ENCODE data around the gene SRCIN1.

SRCIN1 gene

DNA sequence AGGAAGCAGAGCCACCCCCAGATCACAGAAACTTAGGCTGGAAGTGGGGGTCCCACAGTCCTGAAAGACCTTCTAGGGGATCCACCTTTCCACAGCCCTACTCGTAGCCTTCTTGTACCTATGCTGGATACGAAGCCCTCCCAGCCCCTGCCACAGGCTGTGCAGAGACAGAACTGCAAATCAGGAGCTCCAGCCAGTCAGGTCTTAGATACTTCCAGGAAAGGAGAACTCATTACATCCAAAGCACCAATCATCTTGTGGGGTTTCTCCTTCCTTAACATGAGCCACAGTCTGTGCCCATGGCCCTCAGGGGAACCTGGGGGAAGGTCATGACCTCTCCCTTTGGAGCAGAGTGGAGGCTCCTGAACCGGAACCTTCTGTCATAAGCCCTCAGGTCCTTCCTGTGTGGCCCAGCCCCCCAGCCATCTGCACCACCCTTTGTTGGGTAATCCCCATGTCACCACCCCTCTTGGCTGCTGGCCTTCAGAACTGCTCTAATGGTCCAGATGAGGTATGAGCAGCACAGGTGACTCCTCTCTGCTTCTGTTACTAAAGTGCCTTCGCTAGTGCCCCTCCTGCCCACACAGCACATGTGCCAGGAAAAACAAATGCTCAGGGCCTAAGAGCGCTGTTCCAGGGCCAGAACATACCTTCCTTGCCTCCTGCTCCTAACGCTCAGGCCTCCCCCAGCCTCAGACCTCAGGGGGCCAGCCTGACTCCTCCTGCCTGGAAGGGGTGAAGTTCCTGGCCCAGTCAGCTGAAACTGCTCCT, 14.6 kb downstream of the SRCIN1 start:
- no peak overlapping the region for H3K9ac ChIP-seq (ENCODE audit: low read length)
- peaks cover 5% of the 10 kb centered on the region for H3K4me1 ChIP-seq (ENCODE audit: control insufficient read depth, insufficient read depth, low read length)
- peaks cover 32% of the 10 kb centered on the region for H3K27me3 ChIP-seq (ENCODE audit: control insufficient read depth, insufficient read depth, low read length)
- no peaks in the 10 kb centered on the region for H3K9me3 ChIP-seq (ENCODE audit: control insufficient read depth, low read length)
- H3K4me3 ChIP-seq (ENCODE audit: low read length) = no peak overlapping the region
- no peaks in the 10 kb centered on the region for H3K36me3 ChIP-seq (ENCODE audit: control insufficient read depth, insufficient read depth, low read length)

DNA sequence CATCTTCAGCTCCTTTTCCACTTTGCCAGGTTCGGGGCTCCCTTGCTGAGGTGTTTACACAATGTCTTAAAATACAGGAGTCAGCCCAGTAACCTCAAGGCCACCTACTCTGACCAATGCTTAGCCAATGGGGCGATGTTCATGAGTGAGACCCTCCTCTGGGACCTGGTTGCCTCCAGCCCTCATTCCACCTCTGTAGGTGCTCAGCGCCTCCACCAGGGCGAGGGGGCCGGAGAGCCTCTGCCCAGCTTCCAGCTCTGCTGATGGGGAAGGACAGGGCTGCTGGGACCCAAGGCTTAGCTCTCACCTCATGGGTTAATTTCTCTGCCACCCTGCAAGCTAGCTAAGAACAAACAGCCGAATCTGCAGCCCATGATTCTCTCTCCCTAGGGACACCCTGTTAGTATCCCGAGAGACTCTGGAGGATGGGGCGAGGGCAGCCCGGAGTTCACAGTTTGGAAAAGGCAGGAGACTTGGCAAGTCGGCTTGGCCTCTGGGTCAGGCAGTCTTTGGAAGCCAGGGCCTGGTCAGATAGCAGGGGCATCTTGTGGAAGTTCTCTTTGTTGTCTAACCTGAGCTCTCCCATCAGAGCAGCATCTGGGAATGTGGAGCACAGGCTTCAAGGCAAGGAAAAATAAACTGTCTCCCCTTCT, 16.2 kb downstream of the SRCIN1 start:
- peaks cover 42% of the 10 kb centered on the region for H3K27me3 ChIP-seq (ENCODE audit: control insufficient read depth, insufficient read depth, low read length)
- no peak overlapping the region for H3K4me3 ChIP-seq (ENCODE audit: low read length)
- no peaks in the 10 kb centered on the region for H3K36me3 ChIP-seq (ENCODE audit: control insufficient read depth, insufficient read depth, low read length)
- H3K4me1 ChIP-seq (ENCODE audit: control insufficient read depth, insufficient read depth, low read length) = peaks cover 14% of the 10 kb centered on the region
- no peak overlapping the region for H3K9ac ChIP-seq (ENCODE audit: low read length)
- no peaks in the 10 kb centered on the region for H3K9me3 ChIP-seq (ENCODE audit: control insufficient read depth, low read length)

DNA sequence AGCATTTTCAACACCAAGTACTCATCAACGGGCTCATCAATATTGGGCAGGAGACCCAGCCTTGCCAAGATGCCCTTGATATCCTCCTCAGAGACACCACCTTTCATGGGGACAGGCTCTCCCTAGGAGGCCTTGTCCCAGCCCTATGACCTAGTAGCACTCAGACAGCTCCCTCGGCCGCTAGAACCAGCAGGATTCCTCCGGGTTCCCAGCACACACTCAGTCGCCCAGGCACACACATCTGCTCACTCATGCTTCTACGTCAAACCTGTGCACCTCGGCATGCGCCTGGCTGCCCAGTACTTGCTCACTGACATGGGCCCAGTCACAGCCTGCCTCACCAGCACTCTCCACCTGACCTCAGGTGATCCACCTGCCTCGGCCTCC, 17.0 kb downstream of the SRCIN1 start:
- Histone ChIP-seq H3K9ac (ENCODE audit: low read length) (no peak overlapping the region), H3K9me3 (ENCODE audit: control insufficient read depth, low read length) (no peaks in the 10 kb centered on the region), H3K27me3 (ENCODE audit: control insufficient read depth, insufficient read depth, low read length) (peaks cover 44% of the 10 kb centered on the region), H3K36me3 (ENCODE audit: control insufficient read depth, insufficient read depth, low read length) (no peaks in the 10 kb centered on the region), H3K4me3 (ENCODE audit: low read length) (no peak overlapping the region), H3K4me1 (ENCODE audit: control insufficient read depth, insufficient read depth, low read length) (peaks cover 22% of the 10 kb centered on the region)

DNA sequence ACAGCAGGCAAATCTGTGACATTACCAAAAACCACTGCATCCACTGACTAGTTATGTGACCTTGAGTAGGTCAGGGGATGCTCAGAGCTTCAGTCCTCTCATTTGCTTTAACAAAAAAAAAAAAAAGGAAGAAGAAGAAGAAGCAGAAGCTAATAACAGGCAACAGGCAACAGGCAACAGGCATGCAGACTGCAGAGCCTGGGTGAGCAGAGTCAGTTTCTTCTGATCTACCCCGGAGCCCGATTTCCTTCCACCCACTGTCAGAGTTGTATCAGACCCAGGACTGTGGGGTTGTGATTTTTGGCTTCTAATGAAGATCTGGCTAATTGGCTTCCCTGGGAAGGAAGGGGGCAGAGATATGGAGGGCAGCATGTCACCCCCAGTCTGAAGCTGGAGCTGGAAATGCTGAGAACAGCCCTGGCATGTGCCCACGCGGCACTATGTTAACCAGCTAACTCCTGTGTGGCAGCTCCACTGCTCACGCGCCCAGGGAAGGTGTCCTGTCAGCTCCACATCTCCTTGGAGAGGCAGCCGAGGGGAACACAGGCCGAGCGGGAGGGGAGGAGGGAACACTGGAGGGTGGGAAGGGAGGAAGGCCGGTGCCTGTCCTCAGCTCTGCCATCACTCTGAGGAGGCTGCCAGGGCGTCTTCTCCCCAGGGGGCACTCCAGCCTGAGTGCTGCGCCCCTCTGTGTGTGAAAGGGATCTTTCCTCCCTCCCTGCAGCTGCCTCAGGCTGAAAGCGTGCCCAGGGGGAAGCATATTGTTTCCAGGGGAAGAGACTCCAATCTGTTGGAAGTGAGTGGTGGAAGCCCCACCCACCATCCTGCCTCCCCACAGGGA, 17.6 kb downstream of the SRCIN1 start:
- Histone ChIP-seq H3K27me3 (ENCODE audit: control insufficient read depth, insufficient read depth, low read length) (peaks cover 46% of the 10 kb centered on the region), H3K9ac (ENCODE audit: low read length) (no peak overlapping the region), H3K9me3 (ENCODE audit: control insufficient read depth, low read length) (no peaks in the 10 kb centered on the region), H3K4me3 (ENCODE audit: low read length) (no peak overlapping the region), H3K36me3 (ENCODE audit: control insufficient read depth, insufficient read depth, low read length) (no peaks in the 10 kb centered on the region), H3K4me1 (ENCODE audit: control insufficient read depth, insufficient read depth, low read length) (peaks cover 22% of the 10 kb centered on the region)

DNA sequence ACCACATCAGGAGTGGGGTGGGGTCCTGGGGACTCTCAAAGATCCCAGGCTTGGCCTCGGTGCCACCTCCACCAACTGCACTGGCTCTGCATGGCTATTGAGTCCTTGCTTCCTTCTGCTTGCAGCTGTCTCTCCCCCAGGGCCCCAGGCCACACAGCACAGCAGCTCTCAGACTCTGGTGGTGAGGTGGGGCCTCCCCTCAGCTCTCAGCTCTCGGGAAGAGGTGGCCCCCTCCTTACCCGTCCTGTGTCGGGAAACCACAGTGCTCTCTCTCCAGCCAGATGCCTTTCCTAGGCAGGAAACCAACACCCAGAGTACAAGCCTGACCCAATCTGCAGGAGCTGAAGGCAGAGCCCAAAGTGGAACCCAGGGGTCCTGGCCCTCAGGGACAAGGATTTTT, 18.5 kb downstream of the SRCIN1 start:
- H3K36me3 ChIP-seq (ENCODE audit: control insufficient read depth, insufficient read depth, low read length) = no peaks in the 10 kb centered on the region
- peaks cover 48% of the 10 kb centered on the region for H3K27me3 ChIP-seq (ENCODE audit: control insufficient read depth, insufficient read depth, low read length)
- no peak overlapping the region for H3K9ac ChIP-seq (ENCODE audit: low read length)
- peaks cover 22% of the 10 kb centered on the region for H3K4me1 ChIP-seq (ENCODE audit: control insufficient read depth, insufficient read depth, low read length)
- H3K9me3 ChIP-seq (ENCODE audit: control insufficient read depth, low read length) = no peaks in the 10 kb centered on the region
- H3K4me3 ChIP-seq (ENCODE audit: low read length) = no peak overlapping the region

DNA sequence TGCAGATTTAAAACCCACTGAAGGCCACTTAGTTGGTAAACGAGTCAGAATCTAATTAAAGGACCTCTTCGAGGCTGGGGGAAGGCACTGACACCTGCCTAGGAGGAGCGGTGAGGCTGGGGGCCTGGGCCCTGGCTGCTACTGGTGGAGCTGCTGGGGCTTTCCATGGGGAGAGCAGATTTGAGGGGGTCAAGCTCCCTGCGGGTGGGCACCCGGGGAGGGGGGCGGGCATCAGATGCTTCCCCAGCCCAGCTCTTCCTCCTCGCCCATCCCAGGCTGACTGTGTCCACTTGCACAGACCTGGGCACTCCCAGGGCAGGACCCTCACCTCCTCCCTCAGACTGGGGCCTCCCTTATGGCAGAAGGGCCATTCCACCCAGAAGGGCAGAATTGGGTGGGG, 19.0 kb downstream of the SRCIN1 start:
- Histone ChIP-seq H3K4me1 (ENCODE audit: control insufficient read depth, insufficient read depth, low read length) (peaks cover 22% of the 10 kb centered on the region), H3K27me3 (ENCODE audit: control insufficient read depth, insufficient read depth, low read length) (peaks cover 52% of the 10 kb centered on the region), H3K4me3 (ENCODE audit: low read length) (no peak overlapping the region), H3K9ac (ENCODE audit: low read length) (no peak overlapping the region), H3K9me3 (ENCODE audit: control insufficient read depth, low read length) (no peaks in the 10 kb centered on the region), H3K36me3 (ENCODE audit: control insufficient read depth, insufficient read depth, low read length) (no peaks in the 10 kb centered on the region)

DNA sequence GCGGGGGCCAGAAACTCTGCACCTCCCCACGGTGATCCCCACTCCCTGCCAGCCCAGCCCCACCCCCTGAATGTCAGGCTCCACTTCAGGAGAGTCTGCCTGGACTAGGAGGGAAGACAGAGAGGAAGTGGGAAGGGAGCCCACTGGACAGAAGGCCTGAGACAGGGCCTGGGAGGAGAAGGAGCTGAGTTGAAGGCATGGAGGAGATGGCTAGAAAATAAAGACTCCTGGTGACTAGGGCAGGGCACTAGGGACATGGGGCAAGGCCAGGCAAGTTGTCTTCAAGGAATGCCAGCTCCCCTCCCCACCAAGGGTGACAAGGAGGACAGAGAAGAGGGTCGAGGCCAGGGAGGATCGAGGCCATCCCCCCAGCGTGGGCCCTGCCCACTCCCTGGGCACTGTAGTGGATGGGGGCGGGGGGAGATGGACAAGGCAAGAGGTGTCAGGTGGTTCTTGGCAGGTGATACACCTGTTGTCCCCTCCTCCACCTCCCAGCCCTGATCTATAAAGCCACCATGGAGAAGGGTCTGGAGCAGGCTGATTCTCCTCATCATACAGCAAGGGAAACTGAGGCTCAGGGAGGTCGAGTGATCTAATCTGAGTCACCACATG, 19.7 kb downstream of the SRCIN1 start:
- Histone ChIP-seq H3K9ac (ENCODE audit: low read length) (no peak overlapping the region), H3K4me1 (ENCODE audit: control insufficient read depth, insufficient read depth, low read length) (peaks cover 17% of the 10 kb centered on the region), H3K27me3 (ENCODE audit: control insufficient read depth, insufficient read depth, low read length) (peaks cover 53% of the 10 kb centered on the region), H3K4me3 (ENCODE audit: low read length) (no peak overlapping the region), H3K9me3 (ENCODE audit: control insufficient read depth, low read length) (no peaks in the 10 kb centered on the region), H3K36me3 (ENCODE audit: control insufficient read depth, insufficient read depth, low read length) (no peaks in the 10 kb centered on the region)

DNA sequence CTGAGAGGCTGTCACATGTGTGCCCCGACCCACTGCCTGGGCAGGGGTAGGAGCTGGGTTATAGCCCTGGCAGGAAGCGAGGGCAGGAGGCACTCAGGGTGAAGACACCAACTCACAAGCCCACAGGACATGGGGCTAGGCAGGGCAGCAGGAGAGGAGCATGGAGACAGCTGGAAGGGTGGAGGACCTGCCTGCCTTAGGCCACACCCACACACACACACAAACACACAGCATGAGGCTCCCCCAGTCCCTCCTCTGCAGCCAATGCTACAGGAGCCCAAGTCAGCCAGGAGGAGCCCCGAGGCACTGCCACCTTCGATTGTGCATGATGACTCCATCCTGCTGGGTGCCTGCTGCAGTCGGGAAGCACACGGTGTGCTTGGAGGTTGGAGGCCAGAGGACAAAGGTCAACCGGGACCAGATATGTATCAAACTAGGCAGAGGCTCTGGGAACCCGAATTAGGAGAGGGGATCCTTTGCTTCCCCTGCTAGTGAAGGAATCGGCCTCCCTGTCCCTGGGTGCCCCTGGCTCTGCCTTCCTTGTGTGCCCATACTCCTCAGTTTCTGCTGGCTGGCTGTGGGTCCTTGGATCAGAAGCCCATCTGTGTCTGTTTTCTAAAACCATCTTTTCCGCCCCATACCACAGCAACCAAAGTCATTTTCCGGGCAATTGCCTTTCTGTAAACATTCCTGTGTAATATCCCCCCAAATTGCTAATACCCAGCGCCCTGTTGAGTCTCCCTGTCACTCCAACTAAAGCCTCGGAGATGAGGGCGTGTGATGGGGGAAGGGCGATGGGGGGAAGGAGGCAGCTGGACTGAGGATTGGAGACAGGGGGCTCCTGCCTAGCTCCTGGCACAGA, 20.5 kb downstream of the SRCIN1 start:
- no peak overlapping the region for H3K9ac ChIP-seq (ENCODE audit: low read length)
- H3K27me3 ChIP-seq (ENCODE audit: control insufficient read depth, insufficient read depth, low read length) = peaks cover 56% of the 10 kb centered on the region
- peaks cover 17% of the 10 kb centered on the region for H3K4me1 ChIP-seq (ENCODE audit: control insufficient read depth, insufficient read depth, low read length)
- no peak overlapping the region for H3K4me3 ChIP-seq (ENCODE audit: low read length)
- no peaks in the 10 kb centered on the region for H3K9me3 ChIP-seq (ENCODE audit: control insufficient read depth, low read length)
- H3K36me3 ChIP-seq (ENCODE audit: control insufficient read depth, insufficient read depth, low read length) = no peaks in the 10 kb centered on the region

DNA sequence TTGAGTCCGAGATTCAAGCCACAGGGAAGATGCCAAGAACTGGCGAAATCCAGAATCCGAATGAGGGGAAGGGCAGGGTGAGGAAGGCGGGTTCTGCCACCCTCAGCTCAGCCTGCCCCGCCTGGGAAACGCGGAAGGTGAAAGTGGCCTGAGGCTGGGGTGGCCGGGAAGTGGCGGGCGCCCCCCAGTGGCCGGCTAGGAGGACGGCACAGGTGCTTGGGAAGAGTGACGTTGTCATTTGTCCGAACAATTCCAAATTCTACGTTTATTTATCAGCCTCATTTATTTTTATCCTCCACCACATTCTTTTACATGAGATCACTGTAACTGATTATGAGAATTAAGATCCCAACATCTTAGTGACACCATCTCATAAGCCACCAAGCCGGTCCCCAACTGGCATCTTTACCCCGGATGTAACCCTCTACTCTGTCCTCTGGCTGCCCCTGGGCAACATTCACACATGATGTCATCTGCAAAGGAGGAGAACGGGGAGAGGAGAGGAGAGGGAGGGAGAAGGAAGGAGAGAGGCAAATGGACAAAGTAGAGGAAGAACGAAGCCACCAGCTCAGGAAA, 21.3 kb downstream of the SRCIN1 start:
- Histone ChIP-seq H3K27me3 (ENCODE audit: control insufficient read depth, insufficient read depth, low read length) (peaks cover 64% of the 10 kb centered on the region), H3K9me3 (ENCODE audit: control insufficient read depth, low read length) (no peaks in the 10 kb centered on the region), H3K4me1 (ENCODE audit: control insufficient read depth, insufficient read depth, low read length) (peaks cover 17% of the 10 kb centered on the region), H3K36me3 (ENCODE audit: control insufficient read depth, insufficient read depth, low read length) (no peaks in the 10 kb centered on the region), H3K9ac (ENCODE audit: low read length) (peak overlapping the region; percentile 35), H3K4me3 (ENCODE audit: low read length) (no peak overlapping the region)

DNA sequence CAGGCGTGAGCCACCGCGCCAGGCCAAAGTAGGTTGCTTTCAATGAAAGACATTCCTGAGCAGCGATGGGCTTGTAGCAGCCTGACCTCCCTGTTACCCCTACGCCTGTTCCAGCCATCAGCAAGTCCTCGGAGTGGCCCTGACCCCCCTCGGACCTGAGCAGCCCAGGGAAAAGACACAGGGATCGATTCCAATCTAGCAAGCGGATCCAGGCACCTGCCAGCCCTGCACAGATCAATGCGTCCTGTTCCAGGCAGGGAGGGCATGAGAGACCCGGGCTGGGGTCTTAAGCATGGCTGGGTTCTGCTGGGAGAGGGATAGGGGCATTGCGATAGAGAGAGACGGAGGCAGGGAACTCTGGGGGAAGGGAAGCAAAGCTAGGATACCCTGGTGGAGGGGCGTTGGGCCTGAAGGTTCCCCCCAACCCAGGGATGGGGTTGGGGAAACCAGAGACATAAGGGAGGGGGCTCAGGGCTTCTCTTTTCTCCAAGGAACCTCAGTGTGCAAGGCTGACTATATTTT, 21.9 kb downstream of the SRCIN1 start:
- Histone ChIP-seq H3K9me3 (ENCODE audit: control insufficient read depth, low read length) (no peaks in the 10 kb centered on the region), H3K27me3 (ENCODE audit: control insufficient read depth, insufficient read depth, low read length) (peaks cover 65% of the 10 kb centered on the region), H3K4me1 (ENCODE audit: control insufficient read depth, insufficient read depth, low read length) (peaks cover 17% of the 10 kb centered on the region), H3K4me3 (ENCODE audit: low read length) (no peak overlapping the region), H3K36me3 (ENCODE audit: control insufficient read depth, insufficient read depth, low read length) (no peaks in the 10 kb centered on the region), H3K9ac (ENCODE audit: low read length) (peak overlapping the region; percentile 35)

DNA sequence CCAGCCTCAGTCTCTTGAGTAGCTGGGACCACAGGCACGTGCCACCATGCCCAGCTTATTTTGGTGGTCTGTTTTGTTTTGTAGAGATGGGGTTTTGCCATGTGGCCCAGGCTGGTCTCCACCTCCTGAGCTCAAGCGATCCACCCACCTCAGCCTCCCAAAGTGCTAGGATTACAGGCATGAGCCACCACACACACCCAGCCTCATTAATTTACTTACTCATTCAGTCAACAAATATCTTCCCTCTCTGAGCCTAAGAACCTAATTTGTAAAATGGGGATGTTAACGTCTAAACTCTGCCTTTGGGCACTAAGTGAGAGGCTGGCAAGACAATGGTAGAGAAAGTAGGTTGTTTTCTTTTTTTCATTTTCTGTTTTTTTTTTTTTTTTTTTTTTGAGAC, 22.6 kb downstream of the SRCIN1 start:
- Histone ChIP-seq H3K36me3 (ENCODE audit: control insufficient read depth, insufficient read depth, low read length) (no peaks in the 10 kb centered on the region), H3K4me3 (ENCODE audit: low read length) (no peak overlapping the region), H3K27me3 (ENCODE audit: control insufficient read depth, insufficient read depth, low read length) (peaks cover 67% of the 10 kb centered on the region), H3K9ac (ENCODE audit: low read length) (no peak overlapping the region), H3K9me3 (ENCODE audit: control insufficient read depth, low read length) (no peaks in the 10 kb centered on the region), H3K4me1 (ENCODE audit: control insufficient read depth, insufficient read depth, low read length) (peaks cover 20% of the 10 kb centered on the region)

All from mucosa of stomach (tissue), 1 donor.